ENCODE data around the gene UBE2G1. TPM values are rescaled to one million over a fixed set of nuclear protein-coding genes. Genes with fewer than 3 reads are reported as not detected.

Gene UBE2G1
- total and polyA plus RNA-seq, 9 of the 15 experiments (the other 6 are each of a cell fraction or from before 2014, with no cell fraction given), result 10.1 to 65.9 (median 29.7) TPM

DNA sequence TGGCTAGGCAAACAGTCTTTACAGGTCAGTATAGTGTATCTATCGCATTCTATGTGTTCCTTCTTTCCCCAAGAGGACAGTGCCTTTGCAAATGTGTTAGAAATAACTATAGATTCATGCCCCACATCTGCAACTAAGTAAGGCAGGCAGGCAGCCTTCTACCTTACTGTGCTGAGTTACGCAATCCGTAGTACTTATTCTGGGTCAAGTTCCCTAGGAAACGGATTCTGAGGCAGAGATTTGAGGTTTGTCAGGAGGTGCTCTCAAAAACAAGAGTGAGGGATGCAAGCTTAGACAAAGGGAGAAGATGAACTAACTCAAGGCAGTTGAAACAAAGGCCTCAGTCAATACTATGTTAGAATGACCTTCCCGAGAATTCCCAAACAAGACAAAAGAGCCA, 90.0 kb downstream of the UBE2G1 start (continued):
- TF ChIP-seq NUFIP1 (IDR thresholded peaks at IDR 0.05; ENCODE audit: partially characterized antibody), result no peak
- no peak for TF ChIP-seq GATA2 (CRISPR knock-in tag; IDR thresholded peaks at IDR 0.05)
- TF ChIP-seq CEBPB (tag; IDR thresholded peaks at IDR 0.05), result peak; percentile 86

DNA sequence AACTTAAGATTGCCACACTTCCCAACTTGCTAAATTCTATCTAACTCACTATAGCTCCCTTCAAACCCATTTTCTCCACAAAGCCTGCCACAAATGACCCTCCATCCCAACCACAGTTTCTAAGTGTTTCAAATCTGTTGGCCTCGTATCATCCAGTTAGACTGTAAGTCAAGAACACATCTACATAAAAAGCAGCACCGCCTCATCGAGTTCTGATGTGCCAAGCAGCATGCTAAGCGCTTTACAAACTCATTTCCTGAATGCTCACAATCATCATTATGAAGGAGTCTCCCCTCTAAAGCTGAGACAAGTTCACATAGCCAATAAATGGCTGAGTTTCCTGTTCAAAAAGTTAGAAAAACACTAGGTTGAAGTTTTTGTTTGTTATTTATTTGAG, 93.5 kb downstream of the UBE2G1 start:
- in situ Hi-C loops (cut with MboI), result no loop called here

More for the DNA sequence above, 93.5 kb downstream of the UBE2G1 start:
- Histone ChIP-seq H3K79me2 (ENCODE audit: control insufficient read depth, insufficient read depth, low read length) (no peaks in the 10 kb centered on the region; the same call in 2 of the 3 replicates), H3K4me3 (no peak overlapping the region), H3K9me1 (ENCODE audit: control insufficient read depth, insufficient read depth, low read length) (no peaks in the 10 kb centered on the region), H3K4me1 (replicated peaks in 1 of 2; ENCODE audit: control insufficient read depth in 2 of 2, insufficient read depth in 2 of 2, low read length in 2 of 2) (no peaks in the 10 kb centered on the region), H3K27ac (ENCODE audit: extremely low read depth, low read depth, low read length) (no peak overlapping the region), H3K4me2 (ENCODE audit: insufficient read depth, low read length) (no peak overlapping the region), H3K27me3 (ENCODE audit: control insufficient read depth in 2 of 2, insufficient read depth in 2 of 2, low read length in 2 of 2) (no peaks in the 10 kb centered on the region), H3K9ac (ENCODE audit: insufficient read depth in 1 of 2, low read depth in 2 of 2, low read length in 2 of 2) (no peak overlapping the region), H3K9me3 (replicated peaks; ENCODE audit: control insufficient read depth, insufficient read depth, low read depth, low read length) (no peaks in the 10 kb centered on the region), H3K36me3 (ENCODE audit: control insufficient read depth, insufficient read depth, low read length) (peaks cover 48% of the 10 kb centered on the region; the same call in 2 of the 3 replicates), H4K20me1 (replicated peaks; ENCODE audit: control insufficient read depth, insufficient read depth, low read length) (no peaks in the 10 kb centered on the region), H2AFZ (ENCODE audit: low read depth, low read length) (no peak overlapping the region)
- TF ChIP-seq BRF1 (IDR thresholded peaks at IDR 0.05; ENCODE audit: borderline replicate concordance, extremely low read depth, insufficient read length) (no peak), NR2C1 (IDR thresholded peaks at IDR 0.05) (no peak), NR2C1 (tag; IDR thresholded peaks at IDR 0.05) (no peak), SMAD2 (IDR thresholded peaks at IDR 0.05; ENCODE audit: low read depth, low read length) (no peak), ZNF77 (CRISPR knock-in tag; IDR thresholded peaks at IDR 0.05) (no peak), U2AF2 (optimal IDR thresholded peaks at IDR 0.05; ENCODE audit: low read depth, low read length) (no peak), ZNF696 (CRISPR knock-in tag; conservative IDR thresholded peaks at IDR 0.05) (no peak), ATF1 (CRISPR knock-in tag; IDR thresholded peaks at IDR 0.05) (no peak), ATF1 (tag; IDR thresholded peaks at IDR 0.05) (no peak), HDGF (IDR thresholded peaks at IDR 0.05) (no peak)
- TF ChIP-seq, protein P1, sequence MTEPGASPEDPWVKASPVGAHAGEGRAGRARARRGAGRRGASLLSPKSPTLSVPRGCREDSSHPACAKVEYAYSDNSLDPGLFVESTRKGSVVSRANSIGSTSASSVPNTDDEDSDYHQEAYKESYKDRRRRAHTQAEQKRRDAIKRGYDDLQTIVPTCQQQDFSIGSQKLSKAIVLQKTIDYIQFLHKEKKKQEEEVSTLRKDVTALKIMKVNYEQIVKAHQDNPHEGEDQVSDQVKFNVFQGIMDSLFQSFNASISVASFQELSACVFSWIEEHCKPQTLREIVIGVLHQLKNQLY (CRISPR knock-in tag; conservative IDR thresholded peaks at IDR 0.05), result no peak
- TF ChIP-seq, protein P2, sequence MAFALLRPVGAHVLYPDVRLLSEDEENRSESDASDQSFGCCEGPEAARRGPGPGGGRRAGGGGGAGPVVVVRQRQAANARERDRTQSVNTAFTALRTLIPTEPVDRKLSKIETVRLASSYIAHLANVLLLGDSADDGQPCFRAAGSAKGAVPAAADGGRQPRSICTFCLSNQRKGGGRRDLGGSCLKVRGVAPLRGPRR (CRISPR knock-in tag; IDR thresholded peaks at IDR 0.05), result no peak
- TF ChIP-seq, protein P3, sequence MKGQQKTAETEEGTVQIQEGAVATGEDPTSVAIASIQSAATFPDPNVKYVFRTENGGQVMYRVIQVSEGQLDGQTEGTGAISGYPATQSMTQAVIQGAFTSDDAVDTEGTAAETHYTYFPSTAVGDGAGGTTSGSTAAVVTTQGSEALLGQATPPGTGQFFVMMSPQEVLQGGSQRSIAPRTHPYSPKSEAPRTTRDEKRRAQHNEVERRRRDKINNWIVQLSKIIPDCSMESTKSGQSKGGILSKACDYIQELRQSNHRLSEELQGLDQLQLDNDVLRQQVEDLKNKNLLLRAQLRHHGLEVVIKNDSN (CRISPR knock-in tag; IDR thresholded peaks at IDR 0.05), result no peak
- TF ChIP-seq, protein P4, sequence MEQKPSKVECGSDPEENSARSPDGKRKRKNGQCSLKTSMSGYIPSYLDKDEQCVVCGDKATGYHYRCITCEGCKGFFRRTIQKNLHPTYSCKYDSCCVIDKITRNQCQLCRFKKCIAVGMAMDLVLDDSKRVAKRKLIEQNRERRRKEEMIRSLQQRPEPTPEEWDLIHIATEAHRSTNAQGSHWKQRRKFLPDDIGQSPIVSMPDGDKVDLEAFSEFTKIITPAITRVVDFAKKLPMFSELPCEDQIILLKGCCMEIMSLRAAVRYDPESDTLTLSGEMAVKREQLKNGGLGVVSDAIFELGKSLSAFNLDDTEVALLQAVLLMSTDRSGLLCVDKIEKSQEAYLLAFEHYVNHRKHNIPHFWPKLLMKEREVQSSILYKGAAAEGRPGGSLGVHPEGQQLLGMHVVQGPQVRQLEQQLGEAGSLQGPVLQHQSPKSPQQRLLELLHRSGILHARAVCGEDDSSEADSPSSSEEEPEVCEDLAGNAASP (IDR thresholded peaks at IDR 0.05), result no peak
- TF ChIP-seq, protein P5, sequence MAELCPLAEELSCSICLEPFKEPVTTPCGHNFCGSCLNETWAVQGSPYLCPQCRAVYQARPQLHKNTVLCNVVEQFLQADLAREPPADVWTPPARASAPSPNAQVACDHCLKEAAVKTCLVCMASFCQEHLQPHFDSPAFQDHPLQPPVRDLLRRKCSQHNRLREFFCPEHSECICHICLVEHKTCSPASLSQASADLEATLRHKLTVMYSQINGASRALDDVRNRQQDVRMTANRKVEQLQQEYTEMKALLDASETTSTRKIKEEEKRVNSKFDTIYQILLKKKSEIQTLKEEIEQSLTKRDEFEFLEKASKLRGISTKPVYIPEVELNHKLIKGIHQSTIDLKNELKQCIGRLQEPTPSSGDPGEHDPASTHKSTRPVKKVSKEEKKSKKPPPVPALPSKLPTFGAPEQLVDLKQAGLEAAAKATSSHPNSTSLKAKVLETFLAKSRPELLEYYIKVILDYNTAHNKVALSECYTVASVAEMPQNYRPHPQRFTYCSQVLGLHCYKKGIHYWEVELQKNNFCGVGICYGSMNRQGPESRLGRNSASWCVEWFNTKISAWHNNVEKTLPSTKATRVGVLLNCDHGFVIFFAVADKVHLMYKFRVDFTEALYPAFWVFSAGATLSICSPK (IDR thresholded peaks at IDR 0.05; ENCODE audit: borderline replicate concordance), result no peak
- no TSS peak for BruUV-seq (replicated peaks)
- DNase-seq (ENCODE audit: extremely low read depth in 1 of 4, low spot score in 3 of 4) (no peak), FAIRE-seq (no peak), ATAC-seq (no peak)
- POLR2A ChIA-PET, result interaction anchor here (0.9 kb wide), 1 partner anchor 15 kb away, joined by 4 read pairs; no protein-coding TSS in a partner anchor
- CTCF ChIA-PET (ENCODE audit: low intra/inter-chr PET ratio), result no interaction called here
- 94% methylated on average over 4 of the region's 4 CpGs for WGBS (ENCODE audit: insufficient coverage, low coverage, missing lambda C conversion rate)
- intact Hi-C loops (cut with micrococcal nuclease), result no loop called here

Data from K562 (cell line).